NOMO-1 treated with DMSO at 0.1 percent for 48 hours (cell line): ENCODE measurements around the gene EML4.

Experiments
- DNase-seq: peaks from one replicate; lab custom pipeline; 2025; ENCODE audit not compliant: unreplicated experiment; lab: John Stamatoyannopoulos, UW

EML4 gene

DNA sequence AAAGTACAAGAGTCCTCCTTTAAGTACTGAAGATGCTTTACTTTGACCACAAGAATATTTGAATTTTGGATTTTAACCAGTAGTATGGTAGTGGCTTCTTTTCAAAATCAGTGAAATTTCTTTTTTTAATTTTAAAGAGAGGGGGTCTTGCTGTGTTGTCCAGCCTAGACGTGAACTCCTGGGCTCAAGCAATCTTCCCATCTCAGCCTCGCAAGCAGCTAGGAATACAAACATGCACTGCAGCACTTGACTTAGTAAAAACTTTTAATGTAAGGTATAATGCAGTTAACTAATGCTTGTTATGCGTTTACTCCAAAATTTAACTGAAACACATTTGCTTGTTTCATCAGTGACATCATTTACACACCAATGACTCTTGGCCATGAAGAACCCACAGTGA, 49.6 kb downstream of the EML4 start:
- no peak for DNase-seq

DNA sequence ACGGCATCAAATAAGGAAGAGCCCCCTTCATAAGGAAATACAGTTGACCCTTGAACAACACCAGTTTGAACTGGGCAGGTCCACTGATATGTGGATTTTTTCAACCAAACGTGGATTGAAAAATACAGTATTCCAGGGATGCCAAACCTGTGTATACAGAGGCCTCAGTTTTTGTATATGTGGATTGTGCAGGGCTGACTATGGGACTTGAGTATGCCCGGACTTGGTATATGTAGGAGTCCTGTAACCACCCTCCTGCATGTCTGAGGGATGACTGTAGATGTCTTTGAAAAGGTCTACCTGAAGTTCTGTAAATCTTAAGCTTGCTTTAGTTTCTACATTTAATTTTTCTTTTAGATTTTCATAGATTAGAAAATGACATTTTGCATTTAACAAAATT, 50.0 kb downstream of the EML4 start:
- DNase-seq, result no peak

DNA sequence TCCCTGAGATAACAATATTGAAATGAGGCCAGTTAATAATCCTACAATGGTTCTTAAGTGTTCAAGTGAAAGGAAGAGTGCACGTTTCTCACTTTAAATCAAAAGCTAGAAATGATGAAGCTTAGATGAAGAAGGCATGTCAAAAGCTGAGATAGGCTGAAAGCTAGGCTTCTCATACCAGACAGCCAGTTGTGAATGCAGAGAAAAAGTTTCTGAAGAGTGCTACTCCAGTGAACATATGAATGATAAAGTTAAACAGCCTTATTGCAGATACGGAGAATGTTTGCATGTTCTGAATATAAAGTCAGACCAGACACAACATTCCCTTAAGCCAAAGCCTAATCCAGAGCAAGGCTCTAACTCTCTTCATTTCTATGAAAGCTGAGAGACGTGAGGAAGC, 51.4 kb downstream of the EML4 start:
- no peak for DNase-seq

DNA sequence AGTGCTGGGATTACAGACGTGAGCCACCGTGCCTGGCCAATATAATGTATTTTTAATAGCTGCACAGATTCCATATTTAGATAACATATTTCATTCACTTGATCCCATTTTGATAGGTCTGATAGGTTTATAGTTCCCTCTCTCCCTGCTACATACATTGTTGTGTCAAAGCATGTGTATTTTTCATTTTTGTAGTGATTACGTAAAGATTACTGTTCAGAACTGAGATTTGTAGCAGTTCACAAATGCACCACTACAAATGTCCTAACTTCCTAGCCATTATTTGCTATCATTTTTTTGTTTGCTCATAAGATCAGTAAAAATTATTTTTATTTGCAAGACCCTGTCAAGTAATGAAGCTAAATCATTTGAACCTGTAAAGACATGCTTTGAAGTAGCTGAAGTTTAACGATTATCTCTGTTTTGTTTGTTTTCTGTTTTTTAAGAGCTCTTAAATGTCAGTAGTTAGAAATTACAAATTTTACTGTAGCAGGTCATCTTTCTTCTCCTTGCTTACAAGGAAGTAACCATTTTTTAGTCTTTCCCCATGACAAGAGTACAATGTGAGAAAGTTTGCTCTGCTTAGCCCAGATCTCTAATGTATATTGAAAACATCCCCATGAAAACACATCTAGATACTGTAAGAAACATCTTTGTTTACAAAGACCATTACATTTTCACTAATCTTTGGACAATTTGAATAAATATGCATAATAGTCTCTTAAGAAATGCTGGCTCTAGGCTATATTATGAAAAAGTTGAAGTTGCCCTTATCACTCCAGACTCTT, 54.1 kb downstream of the EML4 start:
- DNase-seq, result no peak

DNA sequence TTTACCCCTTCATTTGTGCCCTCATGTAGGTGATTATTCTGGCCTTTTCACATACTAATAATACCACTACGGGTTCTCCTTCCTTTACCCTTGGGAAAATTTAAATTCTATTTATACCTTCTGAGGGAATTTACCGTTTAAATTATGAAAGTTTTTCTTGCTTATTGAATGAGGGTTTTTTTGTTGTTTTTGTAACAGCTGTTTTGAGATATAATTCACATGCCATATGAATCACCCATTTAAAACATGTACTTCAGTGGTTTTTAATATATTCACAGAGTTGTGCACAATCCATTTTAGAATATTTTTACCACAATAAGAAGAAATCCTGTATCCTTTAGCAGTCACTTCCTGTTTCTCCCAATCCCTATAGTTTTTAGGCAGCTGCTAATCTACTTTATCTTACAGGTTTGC, 54.7 kb downstream of the EML4 start:
- no peak for DNase-seq

DNA sequence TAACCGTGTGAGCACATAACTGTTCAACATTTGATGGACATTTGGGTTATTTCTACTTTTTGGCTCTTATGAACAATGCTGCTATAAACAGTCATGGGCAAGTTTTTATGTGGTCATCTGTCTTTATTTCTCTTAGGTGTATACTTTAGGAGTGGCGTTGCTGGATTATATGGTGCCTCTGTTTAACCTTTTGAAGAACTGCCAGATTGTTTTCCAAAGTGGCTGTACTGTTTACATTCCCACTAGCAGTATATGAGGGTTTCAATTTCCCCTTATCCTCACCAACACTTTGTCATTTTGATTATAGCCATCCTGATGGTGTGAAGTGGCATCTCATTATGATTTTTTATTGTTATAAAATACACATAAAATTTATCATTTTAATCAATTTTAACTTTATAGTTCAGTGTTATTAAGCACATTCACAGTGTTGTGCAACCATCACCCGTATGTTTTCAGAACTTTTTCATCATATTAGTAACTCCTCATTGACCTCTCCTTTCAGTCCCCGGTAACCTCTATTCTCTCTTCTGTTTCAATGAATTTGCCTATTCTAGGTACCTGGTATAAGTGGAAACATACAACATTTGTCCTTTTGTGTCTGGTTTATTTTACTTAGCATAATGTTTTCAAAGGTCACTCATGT, 55.4 kb downstream of the EML4 start:
- no peak for DNase-seq

DNA sequence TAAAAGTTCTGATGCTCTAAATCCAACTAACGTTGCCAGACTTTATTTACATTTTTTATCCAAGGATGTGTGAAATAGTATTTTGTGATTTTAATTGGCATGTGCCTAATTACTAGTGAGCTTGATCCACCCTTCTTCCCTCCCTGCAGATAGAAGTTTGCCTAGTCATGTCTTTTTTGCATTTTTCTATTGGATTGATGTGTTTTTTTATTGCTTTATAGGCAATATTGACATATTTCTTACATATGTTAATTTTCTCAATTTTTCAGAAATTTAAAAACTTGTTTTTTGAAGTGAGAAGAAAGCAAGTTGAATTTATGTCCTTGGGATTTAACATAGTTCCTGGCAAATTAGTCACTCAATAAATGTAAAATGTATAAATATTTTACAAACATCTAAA, 56.4 kb downstream of the EML4 start:
- DNase-seq, result no peak

DNA sequence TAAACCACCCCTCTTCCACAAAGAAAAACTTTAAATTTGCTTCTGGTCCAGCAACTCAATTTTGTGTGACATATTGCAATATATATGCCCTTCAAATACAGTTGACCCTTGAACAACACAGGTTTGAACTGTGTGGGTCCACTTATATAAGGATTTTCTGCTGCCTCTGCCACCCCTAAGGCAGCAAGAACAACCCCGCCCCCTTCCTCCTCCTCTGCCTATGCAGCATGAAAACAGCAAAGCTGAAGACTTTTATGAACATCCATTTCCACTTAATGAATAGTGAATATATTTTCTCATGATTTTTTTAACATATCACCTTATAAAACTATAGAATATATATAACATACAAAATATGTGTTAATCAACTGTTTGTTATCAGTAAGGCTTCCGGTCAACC, 58.3 kb downstream of the EML4 start:
- DNase-seq, result no peak

DNA sequence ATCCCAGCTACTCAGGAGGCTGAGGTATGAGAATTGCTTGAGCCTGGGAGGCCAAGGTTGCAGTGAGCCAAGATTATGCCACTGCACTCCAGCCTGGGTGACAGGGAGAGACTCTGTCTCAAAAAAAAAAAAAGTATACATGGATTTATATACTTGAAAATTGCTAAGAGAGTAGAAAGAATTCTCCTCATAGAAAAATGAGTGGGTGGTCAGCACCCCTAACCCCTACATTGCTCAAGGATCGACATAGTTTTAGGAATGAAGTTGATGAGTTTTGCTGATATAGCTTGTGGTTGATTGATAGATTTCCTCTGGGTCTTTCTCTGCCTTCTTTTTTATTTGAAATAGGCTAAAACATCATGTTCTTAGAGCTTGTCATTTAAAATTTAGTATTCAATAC, 58.9 kb downstream of the EML4 start:
- no peak for DNase-seq

DNA sequence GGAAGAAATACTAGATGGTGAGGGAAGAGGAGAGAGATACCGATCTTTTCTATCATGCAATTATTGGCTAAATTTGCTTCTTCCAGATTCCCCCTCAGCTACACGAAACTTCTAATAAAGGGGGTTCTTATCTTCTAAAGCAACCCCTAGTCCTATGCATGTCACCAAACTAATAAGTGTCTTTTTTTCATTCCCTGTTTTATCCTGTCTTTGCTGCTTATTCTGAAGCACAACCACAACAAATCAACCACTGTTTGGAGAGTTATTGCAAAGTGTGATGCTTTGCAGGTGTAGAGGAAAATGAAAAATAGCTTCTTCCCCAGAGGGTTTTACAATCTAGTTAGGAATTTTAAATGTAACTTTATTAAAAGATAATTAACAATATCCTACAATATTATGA, 60.8 kb downstream of the EML4 start:
- no peak for DNase-seq

DNA sequence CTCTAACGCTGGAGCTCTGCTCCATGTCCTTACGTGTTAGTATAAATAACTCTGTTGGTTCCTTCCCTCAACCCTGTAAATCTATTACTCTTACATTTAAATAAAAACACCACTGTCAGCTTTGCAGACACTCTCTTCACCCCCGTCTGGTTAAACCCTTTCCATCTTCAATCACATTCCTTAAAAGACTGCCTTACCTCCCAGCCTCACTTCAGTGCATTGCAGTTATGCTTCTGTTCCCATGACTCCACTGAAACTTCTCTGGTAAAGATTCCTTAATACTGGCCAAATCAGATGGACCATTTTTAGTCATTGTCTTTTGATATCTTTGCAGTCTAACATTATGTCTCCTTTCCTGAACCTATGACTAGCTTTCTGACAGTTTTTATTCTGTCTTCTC, 61.7 kb downstream of the EML4 start:
- DNase-seq, result no peak

DNA sequence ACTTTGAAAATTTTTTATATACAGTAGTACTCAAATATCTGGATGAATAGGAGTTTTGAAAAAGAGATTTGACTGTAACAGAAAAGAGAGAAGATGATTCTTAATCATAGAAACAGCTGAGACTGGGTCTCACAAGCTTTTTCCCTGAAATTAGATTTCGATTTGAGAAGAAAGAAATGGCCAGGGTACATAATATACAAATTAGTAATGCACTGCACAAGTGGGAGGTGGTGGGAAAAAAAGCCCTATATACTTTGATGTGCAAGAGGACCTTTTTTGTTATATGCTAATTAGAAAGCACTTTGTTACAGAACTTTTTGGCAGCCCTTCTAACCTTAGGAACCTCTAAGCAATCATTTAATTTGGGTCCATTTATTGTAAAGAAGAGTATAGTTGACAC, 62.9 kb downstream of the EML4 start:
- DNase-seq, result no peak

DNA sequence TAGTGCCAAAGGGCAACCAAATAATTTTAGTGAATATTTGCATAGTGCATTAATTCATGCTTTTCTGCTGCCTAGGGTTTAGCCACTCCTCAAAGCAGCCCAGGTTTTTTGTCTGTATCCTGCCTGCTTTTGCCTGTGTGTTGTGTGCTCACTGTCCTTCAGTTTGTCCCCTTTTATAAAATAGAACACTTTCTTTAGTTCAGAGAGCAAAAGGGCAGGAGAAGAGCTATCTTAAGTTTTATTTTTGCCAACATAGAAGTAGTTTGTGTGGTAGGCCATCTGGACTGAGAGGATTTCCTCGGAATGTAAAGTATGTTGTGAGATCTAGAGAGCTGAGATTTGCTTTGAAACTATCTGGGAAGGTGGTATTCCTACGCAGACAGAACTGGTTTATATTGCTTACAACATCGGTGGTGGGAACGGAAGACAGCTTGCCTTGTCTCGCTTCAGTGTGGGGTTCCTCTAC, 64.9 kb downstream of the EML4 start:
- no peak for DNase-seq

DNA sequence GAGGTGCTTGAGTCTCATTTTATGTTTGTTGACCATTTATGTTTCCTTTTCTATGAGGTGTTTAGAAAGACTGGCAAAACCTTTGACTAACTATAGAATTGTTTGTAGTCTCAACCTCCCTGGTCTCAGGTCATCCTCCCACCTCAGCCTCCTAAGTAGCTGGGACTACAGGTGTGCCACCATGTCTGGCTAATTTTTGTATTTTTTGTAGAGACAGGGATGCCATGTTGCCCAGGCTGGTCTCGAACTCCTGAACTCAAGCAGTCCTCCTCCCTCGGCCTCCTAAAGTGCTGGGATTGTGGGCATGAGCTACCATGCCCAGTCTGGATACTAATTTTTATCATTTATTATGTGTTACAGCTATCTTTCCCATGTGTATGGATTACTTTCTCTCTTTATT, 67.8 kb downstream of the EML4 start:
- no peak for DNase-seq

DNA sequence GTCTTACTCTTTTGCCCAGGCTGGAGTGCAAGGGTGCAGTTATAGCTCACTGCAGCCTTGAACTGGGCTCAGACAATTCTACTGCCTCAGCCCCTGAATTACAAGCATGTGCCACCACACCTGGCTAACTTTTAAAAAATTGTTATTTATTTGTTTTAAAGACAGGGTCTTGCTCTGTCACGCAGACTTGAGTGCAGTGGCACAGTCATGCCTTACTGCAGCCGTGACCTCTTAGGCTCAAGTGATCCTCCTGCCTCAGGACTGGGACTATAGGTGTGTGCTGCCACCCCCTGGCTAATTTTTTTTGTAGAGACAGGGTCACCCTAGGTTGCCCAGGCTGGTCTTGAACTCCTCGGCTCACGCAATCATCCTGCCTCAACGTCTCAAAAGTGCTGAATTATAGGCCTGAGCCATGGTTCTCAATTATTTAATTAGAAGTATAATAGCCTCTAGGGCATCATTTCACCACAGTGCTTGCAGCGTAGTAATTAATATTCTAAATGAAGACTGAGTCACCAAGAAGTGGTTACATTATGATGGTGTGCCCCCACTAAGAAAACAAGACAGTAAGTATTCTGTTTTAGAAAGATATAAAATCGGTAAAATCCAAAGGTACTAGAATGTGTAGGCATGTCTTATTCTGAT, 69.6 kb downstream of the EML4 start:
- no peak for DNase-seq

DNA sequence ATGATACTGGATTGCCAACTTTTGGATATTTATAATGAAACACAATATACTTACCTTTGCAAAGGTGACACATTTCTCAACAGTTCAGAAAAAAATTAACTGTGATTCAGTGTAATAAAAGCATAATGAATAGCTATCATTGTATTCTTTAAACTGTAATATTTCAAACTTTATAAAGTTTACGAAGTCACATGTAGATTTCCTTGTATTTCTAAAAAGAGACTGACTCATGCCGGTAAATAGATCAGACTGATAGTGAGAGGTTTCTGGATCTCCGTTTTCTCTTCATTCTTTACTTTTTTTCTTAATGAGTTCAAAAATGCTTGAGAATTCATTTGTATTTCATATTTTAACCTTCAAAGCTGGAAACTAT, 70.1 kb downstream of the EML4 start:
- no peak for DNase-seq

DNA sequence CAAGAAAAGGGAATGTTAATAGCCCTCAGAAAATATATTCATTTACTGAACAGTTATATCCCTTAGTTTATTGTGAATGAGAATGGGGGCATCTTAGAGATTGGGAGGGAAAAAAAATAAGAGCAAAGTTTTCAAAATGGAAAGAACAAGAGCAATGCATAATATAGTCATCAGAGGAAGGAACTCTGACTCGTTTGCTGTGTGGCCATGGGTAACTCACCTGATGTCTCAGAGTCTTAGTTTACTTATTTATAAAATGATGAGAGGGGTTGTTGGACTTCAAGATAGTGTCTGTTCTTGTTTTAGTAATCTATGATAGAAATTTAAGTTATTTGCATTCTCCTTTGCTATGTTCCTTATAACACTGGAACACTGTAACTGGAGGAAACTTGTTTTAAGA, 70.7 kb downstream of the EML4 start:
- no peak for DNase-seq

DNA sequence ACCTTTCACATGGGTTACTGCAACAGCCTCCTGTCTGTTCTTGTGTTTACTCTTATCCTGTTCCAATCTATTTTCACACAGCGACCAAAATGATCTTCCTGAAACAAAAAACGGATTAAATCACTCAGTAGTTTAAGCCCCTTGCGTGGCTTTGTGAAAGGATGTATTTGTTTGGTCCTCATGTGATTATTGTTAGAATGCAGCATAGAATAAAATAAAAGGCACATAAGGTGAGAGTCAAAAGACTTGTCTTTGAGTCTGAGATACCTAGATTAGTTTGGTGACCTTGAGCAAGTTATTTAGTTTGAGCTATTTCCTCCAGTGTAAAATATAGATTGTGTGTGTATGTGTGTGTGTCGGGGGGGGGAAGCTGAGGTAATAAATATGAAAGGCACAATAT, 72.4 kb downstream of the EML4 start:
- DNase-seq, result no peak

DNA sequence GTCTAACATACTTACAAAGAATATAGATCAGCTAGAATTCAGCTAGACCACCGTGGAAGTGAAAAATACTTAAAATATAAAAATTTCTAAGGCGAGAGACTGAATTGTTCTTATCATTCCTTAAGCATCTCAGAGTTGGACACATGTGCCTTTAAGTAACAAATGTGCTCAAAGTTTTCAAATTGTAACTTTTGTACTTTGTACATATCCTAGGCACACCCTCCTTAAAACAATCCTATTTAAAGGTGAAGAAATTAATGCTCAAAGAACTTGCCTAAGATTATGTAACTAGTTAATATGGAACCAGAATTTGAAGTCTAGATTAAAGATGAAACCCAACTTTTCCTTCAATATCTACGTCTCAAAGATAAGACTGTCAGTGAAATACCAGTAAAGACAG, 74.1 kb downstream of the EML4 start:
- DNase-seq, result no peak

DNA sequence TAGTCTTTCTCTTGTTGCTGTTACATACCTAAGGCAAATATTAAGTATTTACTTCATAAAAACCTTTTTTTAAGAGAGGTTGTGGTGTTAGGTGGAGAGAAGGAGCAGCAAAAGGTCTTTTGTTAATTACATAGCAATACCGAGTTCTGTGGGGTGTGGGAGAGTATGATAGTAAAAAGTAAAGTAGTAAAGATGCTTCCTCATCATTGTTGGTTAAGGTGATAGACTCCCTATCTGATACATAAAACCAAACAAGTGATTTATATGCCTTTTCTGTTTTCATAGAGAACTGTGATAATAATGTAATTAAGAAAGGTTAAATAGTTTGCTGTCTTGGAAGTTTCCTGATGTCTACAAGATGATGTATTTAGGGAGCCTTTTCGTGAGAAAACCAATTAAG, 75.4 kb downstream of the EML4 start:
- DNase-seq, result no peak

DNA sequence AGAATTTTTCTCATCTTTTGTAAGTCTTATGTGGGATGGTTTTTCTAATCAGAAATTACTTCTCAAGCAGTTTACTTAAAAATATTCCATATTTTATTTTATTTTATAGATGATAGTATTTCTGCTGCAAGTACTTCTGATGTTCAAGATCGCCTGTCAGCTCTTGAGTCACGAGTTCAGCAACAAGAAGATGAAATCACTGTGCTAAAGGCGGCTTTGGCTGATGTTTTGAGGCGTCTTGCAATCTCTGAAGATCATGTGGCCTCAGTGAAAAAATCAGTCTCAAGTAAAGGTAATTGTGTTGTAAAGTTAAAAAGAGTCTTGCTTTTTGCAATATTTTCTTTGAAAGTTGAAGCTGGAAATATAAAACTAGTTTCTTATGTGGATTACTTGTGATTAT, 76.2 kb downstream of the EML4 start:
- DNase-seq, result no peak

DNA sequence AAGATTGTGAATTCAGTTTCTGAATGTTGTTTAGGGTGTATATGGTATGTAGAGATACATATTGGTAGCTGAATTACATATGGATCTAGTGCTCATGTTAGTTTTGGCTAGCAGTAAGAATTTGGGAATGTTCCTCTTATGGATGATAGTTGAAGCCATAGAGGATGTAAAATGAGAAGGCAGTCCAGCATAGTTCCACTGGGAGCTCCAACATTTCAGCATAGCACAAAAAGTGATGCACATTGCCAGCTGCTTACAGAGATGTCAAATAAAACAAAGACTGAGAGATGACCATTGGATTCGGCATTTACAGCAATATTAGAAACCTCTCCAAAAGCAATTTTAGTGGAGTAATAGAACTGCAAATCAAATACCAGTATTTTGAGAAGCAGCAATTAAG, 77.4 kb downstream of the EML4 start:
- no peak for DNase-seq
